ENCODE data around the gene PRSS33.

PRSS33 gene

DNA sequence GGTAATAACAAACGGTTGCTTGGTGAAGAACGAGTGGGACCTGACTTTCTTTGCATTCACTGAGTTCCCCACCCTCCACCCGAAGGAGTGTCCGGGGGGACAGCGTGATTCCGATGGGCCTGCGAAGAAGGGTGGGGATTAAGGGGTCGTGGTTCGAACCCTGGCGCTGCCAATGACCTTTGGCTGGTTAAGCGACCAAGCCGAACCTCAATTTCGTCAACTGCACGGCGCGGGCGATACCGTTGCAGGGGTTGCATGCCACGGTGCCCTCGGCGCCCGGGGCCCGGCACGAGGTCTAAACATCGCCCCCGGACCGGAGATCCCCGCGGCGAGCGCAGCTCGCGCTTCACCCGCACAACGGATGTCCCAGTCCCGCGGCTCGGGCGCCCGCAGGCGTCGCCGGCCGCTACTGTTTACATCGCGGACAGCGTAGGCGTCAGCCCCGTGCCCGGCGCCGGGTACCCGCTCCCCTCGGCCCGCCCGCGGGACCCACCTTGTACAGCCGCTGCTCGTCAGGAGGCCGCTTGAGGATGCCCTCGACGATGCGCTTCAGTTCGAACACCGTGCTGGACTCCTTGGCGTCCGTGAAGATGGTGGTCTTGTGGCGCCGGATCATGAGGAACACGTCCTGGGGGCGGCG lies 10.7 kb downstream of the PRSS33 start:
- DNase-seq, result peak; percentile 66

DNA sequence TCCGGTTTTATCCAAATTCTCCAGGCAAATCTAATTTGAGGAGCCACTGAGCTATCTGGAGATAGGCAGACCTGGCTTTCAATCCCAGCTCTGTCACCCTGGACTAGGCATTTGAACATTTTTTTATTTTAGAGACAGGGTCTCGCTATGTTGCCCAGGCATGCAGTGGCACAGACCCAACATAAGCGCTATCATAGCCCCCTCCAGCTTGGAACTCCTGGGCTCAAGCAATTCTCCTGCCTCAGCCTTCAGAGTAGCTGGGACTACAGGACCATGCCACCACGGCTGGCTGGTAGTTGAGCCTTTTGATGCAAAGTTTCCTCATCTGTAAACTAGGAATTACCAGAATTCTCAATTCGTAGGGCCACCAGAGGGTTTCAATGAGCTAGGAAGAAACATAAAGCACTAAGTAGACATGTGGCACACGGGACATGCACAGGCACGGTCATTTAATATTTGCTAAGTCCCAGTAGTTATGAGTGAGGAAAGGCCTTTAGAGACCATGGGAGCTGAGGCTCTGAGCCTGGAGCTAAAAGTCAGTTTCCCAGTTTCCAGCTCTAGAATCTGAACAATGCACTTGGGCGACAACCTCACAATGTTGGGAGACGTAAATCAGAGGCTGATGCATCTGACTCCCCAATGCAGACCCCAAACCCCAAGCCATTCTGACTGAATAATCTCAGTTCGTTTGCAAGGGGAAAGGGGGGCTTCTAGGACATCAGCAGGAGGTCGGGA lies 11.4 kb downstream of the PRSS33 start:
- DNase-seq, result no peak

- DNase-seq, result no peak
Observed at GRCh38 chr16:2775131-2775716, 12.1 kb downstream of the PRSS33 start.

DNA sequence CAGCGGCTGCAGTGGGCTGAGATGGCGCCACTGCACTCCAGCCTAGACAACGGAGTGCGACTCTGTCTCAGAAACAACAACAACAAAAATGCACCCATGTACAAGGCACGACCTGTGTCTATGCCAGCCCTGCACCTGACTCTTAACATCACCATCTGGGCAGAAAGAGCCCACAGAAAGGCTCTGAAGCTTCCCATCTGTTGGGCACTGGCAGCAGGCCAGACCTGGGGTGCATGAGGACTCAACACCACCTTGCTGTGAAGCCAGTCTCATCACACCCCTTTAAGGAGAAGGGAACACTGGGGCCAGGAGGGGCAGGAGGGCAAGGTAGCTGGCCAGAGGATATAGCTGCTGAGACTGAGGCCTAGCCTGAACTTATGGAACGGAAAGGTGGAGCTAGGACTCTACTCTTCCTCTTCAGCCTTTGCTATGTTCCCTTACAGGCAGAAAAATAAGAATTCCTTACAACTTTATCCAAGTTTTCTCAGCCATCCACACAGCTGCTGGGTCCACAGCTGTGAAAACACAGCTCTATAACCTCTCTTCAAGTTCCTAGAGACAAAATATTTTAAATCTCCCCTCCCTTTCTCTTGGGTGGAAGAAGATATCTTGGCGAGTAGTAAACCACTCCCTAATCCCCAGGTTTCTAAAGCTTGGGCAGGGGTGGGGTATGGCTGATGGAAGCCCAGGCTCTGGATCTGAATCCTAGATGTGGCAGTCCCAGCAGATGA lies 13.0 kb downstream of the PRSS33 start:
- DNase-seq, result no peak

DNA sequence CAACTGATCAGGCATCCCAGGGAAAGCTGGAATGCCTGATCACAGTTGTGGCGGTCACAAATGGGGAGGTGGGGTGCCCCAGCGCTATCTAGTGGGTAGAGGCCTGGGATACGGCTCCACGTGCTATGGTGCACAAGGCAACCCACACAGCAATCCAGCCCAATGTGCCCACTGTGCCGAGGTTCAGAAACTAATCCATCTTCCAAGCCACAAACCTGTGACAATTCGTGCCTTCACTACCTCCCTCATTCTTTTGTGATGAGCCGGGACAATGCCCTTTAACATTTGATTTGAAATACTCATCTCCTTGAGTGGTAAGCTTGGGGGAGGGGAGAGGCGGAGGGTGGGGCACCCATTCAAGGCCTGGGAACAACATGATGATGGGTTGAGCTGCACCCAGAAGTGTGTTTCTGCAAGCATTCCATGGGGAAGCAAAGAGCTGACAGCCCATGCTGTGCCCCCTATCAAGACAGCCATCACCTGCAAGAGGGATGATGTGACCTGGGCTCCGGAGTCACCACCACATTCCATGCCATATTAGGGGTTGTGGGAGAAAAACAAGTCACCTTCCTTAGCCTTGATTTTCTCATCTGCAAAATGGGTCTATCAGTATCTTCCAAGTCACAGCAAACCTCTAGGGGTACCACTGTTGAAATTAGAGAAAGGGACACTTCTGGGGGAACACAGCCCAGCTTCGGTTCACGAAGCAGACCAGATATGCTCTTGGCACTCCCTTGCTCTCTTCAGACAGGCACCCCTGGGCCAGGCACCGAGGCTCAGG lies 14.0 kb downstream of the PRSS33 start:
- no peak for DNase-seq

GRCh38 chr16:2771496-2772402 lies 15.6 kb downstream of the PRSS33 start:
- no peak for DNase-seq

GRCh38 chr16:2770057-2770951 lies 17.1 kb downstream of the PRSS33 start:
- DNase-seq, result no peak

DNA sequence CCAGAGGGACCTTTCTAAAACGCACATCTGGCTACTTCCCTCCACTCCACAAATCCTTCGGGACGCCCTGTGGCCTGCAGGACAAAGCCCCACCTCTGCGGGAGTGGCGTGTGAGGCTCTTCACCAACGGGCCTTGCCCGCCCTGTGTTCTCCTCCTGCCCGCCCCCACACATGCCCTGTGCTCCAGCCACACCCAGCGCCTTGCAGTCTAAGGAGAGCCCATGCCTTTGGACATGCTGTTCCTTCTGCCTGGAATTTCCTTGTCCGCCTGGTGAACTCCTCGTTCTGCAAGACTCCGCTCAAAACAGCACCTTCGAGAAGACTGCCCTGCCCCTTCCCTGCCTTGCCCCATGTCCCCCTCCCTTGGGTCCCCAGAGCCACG lies 17.7 kb downstream of the PRSS33 start:
- DNase-seq, result no peak

DNA sequence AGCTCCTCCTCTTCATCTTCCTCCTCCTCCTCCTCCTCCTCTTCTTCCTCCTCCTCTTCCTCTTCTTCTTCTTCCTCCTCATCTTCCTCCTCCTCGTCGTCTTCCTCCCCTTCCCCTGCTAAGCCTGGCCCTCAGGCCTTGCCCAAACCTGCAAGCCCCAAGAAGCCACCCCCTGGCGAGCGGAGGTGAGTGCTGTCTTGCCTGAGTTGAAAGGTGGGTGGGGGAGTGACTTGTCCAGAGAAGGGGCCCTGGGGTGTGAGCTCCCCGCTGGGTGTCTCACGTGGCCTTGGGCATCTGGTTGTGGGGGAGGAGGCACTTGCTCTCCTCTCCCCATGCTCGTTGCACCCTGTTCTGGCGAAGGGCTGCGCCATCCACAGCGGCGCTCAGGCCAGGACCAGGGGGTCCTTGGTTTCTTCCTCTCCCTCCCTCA lies 18.2 kb downstream of the PRSS33 start:
- DNase-seq, result no peak

- no peak for DNase-seq
Observed at GRCh38 chr16:2768403-2769089, 18.8 kb downstream of the PRSS33 start.

DNA sequence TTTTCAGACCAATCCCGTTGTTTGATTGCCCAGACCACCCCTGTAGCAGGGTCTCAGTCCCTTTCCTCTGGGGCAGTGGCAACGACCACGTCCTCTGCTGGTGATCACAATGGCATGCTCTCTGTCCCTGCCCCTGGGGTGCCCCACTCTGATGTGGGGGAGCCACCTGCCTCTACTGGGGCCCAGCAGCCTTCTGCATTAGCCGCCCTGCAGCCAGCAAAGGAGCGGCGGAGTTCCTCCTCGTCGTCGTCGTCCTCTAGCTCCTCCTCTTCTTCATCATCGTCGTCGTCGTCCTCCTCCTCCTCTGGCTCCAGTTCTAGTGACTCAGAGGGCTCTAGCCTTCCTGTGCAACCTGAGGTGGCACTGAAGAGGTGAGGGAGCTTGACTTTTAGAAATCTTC lies 19.5 kb downstream of the PRSS33 start:
- DNase-seq, result no peak

- DNase-seq, result no peak
Observed at GRCh38 chr16:2767140-2767731, 20.1 kb downstream of the PRSS33 start.

GRCh38 chr16:2766430-2767139 lies 20.8 kb downstream of the PRSS33 start:
- no peak for DNase-seq

- DNase-seq, result no peak
Observed at GRCh38 chr16:2765462-2766404, 21.6 kb downstream of the PRSS33 start.

DNA sequence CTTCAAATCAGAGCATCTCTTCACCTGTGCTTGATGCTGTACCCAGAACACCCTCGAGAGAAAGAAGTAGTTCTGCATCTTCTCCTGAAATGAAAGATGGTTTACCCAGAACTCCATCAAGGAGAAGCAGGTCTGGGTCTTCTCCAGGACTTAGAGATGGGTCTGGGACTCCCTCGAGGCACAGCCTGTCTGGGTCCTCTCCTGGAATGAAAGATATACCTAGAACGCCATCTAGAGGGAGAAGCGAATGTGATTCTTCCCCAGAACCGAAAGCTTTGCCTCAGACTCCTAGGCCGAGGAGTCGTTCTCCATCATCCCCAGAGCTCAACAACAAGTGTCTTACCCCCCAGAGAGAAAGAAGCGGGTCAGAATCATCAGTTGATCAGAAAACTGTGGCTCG lies 22.6 kb downstream of the PRSS33 start:
- no peak for DNase-seq

GRCh38 chr16:2763173-2763572 lies 24.2 kb downstream of the PRSS33 start:
- no peak for DNase-seq

GRCh38 chr16:2762711-2763110 lies 24.6 kb downstream of the PRSS33 start:
- DNase-seq, result no peak

All from right kidney (tissue), 1 donor.